Sciatic nerve (tissue), 2 donors: ENCODE results near the gene CNTLN. TPM values are rescaled to one million over a fixed set of nuclear protein-coding genes. Genes with fewer than 3 reads are reported as not detected.
"Not testable (repeated sequence)": the region's sequence is repeated elsewhere in the genome, so short reads cannot be mapped to it uniquely, and the experiment has no call there.

ENCODE experiments used
- ATAC-seq: fragments of 200-7000 bp; cut with Tn5 transposase; one replicate; pipeline ENCODE4 v1.9.1; 2020; ENCODE audit warnings: mild to moderate bottlenecking, moderate library complexity
- DNase-seq: peaks from one replicate; pipeline ENCODE4 v3.0.0-alpha.2; 2020; ENCODE audit warnings: low spot score
- intact Hi-C: fragments of 100-400 bp; cut with DNase I; formaldehyde crosslinking; loops from one replicate; pipeline ENCODE4 v1.14.2; 2022
- total RNA-seq: library from RNA; stranded (reverse); fragmentation: NEBNext Ultra II Directional; extraction: Animal tissue kit (Norgen Biotek cat#: 25700); gene quantifications from one replicate; pipeline ENCODE4 v1.2.1, GENCODE V29; 2021
- donor health status: DM: no; HTN: no; CAD: no.
- donor health status: DM: no; HTN: no; CAD: no.

The CNTLN gene
- total RNA-seq, 1 donor from 2014 or later, result 22.4 TPM

GRCh38 chr9:17380126-17380861 lies 245.5 kb downstream of the CNTLN start:
- DNase-seq (no peak), ATAC-seq (no peak)
- intact Hi-C loops, result no loop called here

- intact Hi-C loops, result no loop called here
- ATAC-seq (no peak), DNase-seq (no peak)
These were observed 252.7 kb downstream of the CNTLN start for GRCh38 chr9:17387565-17387964.

GRCh38 chr9:17389026-17389425 lies 254.2 kb downstream of the CNTLN start:
- intact Hi-C loops, result no loop called here
- DNase-seq, result no peak
- no peak for ATAC-seq

- intact Hi-C loops, result no loop called here
- DNase-seq (no peak), ATAC-seq (no peak)
These were observed 260.2 kb downstream of the CNTLN start for GRCh38 chr9:17394881-17395510.

- ATAC-seq, DNase-seq, intact Hi-C loops: not testable (repeated sequence)
These were observed 262.4 kb downstream of the CNTLN start for GRCh38 chr9:17397166-17397728.

- intact Hi-C loops, result no loop called here
These were observed 263.5 kb downstream of the CNTLN start for GRCh38 chr9:17398350-17398749.

GRCh38 chr9:17401858-17402257 lies 267.0 kb downstream of the CNTLN start:
- ATAC-seq (no peak), DNase-seq (no peak)
- intact Hi-C loops, result no loop called here

More at GRCh38 chr9:17398350-17398749, 263.5 kb downstream of the CNTLN start:
- DNase-seq, result no peak
- ATAC-seq, result no peak

GRCh38 chr9:17402309-17402708 lies 267.5 kb downstream of the CNTLN start:
- ATAC-seq (no peak), DNase-seq (no peak)
- intact Hi-C loops, result no loop called here

GRCh38 chr9:17403539-17403938 lies 268.7 kb downstream of the CNTLN start:
- ATAC-seq (no peak), DNase-seq (no peak)
- intact Hi-C loops, result no loop called here

- intact Hi-C loops, result no loop called here
- DNase-seq, result no peak
These were observed 280.1 kb downstream of the CNTLN start for GRCh38 chr9:17414986-17415385.

GRCh38 chr9:17422994-17423680 lies 288.3 kb downstream of the CNTLN start:
- DNase-seq (no peak), ATAC-seq (no peak)
- intact Hi-C loops, result no loop called here

More at GRCh38 chr9:17414986-17415385, 280.1 kb downstream of the CNTLN start:
- no peak for ATAC-seq

GRCh38 chr9:17423681-17424011 lies 288.8 kb downstream of the CNTLN start:
- intact Hi-C loops, result no loop called here
- DNase-seq, result no peak
- no peak for ATAC-seq

GRCh38 chr9:17425384-17425783 lies 290.5 kb downstream of the CNTLN start:
- intact Hi-C loops, result no loop called here
- ATAC-seq (no peak), DNase-seq (no peak)

- intact Hi-C loops, result no loop called here
- DNase-seq (no peak), ATAC-seq (no peak)
These were observed 298.7 kb downstream of the CNTLN start for GRCh38 chr9:17433526-17433925.

GRCh38 chr9:17436854-17437253 lies 302.0 kb downstream of the CNTLN start:
- intact Hi-C loops, result no loop called here
- ATAC-seq (no peak), DNase-seq (no peak)

- no peak for DNase-seq
- intact Hi-C loops, result no loop called here
- no peak for ATAC-seq
These were observed 303.0 kb downstream of the CNTLN start for GRCh38 chr9:17437813-17438212.

- DNase-seq, ATAC-seq, intact Hi-C loops: not testable (repeated sequence)
These were observed 310.3 kb downstream of the CNTLN start for GRCh38 chr9:17445126-17445525.

GRCh38 chr9:17453751-17454150 lies 318.9 kb downstream of the CNTLN start:
- intact Hi-C loops, result no loop called here
- no peak for ATAC-seq
- no peak for DNase-seq

- intact Hi-C loops, result no loop called here
These were observed 328.1 kb downstream of the CNTLN start for GRCh38 chr9:17462869-17463464.

More at GRCh38 chr9:17462869-17463464, 328.1 kb downstream of the CNTLN start:
- DNase-seq, result no peak
- ATAC-seq, result peak; percentile 48
